Upper lobe of left lung (tissue), 6 donors: ENCODE data around the gene CNTN2. TPM values are rescaled to one million over a fixed set of nuclear protein-coding genes. Genes with fewer than 3 reads are reported as not detected.

ENCODE experiments used
- ATAC-seq, 2 donors: fragments of 200-7000 bp; cut with Tn5 transposase; one replicate each; pipeline ENCODE4 v1.9.1; 2022; ENCODE audit warnings: mild to moderate bottlenecking in 2 of 2, moderate library complexity in 2 of 2; ENCODE audit not compliant: low FRiP score in 2 of 2
- DNase-seq, 2 donors: peaks; one replicate each; pipeline ENCODE4 v3.0.0-alpha.2; 2019 to 2020
- H3K27ac ChIP-seq, 4 donors: fragments of 200-600 bp; sonication (generic); one replicate each; pipeline ENCODE4 v1.5.1; 2016 to 2019
- H3K27me3 ChIP-seq, 4 donors: fragments of 200-600 bp; sonication (generic); one replicate each; pipeline ENCODE4 v1.5.1; 2017 to 2019
- H3K36me3 ChIP-seq, 4 donors: fragments of 200-600 bp; sonication (generic); one replicate each; pipeline ENCODE4 v1.5.1; 2016 to 2019
- H3K4me1 ChIP-seq, 4 donors: fragments of 200-600 bp; sonication (generic); one replicate each; pipeline ENCODE4 v1.5.1; 2018 to 2019
- H3K4me3 ChIP-seq, 4 donors: fragments of 200-600 bp; sonication (generic); one replicate each; pipeline ENCODE4 v1.5.1; 2017 to 2019; ENCODE audit warnings: mild to moderate bottlenecking in 2 of 4, moderate library complexity in 1 of 4
- H3K9me3 ChIP-seq, 4 donors: fragments of 200-600 bp; sonication (generic); one replicate each; pipeline ENCODE4 v1.5.1; 2018 to 2019
- CTCF ChIP-seq, 6 experiments: fragments of 450-650 bp in 4 of 6; fragments of 200-600 bp in 2 of 6; sonication (generic) in 2 of 6; IDR thresholded peaks; one replicate each; pipeline ENCODE4 v1.5.1; 2016 to 2019; ENCODE audit warnings: antibody characterized with exemption in 6 of 6
- EP300 ChIP-seq, 4 donors: sonication (generic); formaldehyde crosslinking; IDR thresholded peaks; one replicate each; pipeline ENCODE4 v1.5.1; 2017; ENCODE audit warnings: antibody characterized with exemption in 4 of 4, control low read depth in 2 of 4
- POLR2A ChIP-seq, 4 donors: fragments of 450-650 bp; IDR thresholded peaks; one replicate each; pipeline ENCODE4 v1.5.1; 2016 to 2017; ENCODE audit warnings: antibody characterized with exemption in 4 of 4, mild to moderate bottlenecking in 2 of 4
- POLR2AphosphoS5 ChIP-seq, 2 donors: sonication (generic); formaldehyde crosslinking; IDR thresholded peaks; one replicate each; pipeline ENCODE4 v1.5.1; 2017; ENCODE audit warnings: antibody characterized with exemption in 2 of 2
- WGBS, 2 donors: methylation state at CpG; one replicate each; pipeline ENCODE4 v1.1.5; 2017 to 2018; 5-methylcytosine and 5-hydroxymethylcytosine counted together
- total RNA-seq, 6 donors: library from RNA; depleted of rRNA in 4 of 6; stranded (reverse); fragments of >200 nt in 4 of 6; gene quantifications; one replicate each; pipeline versions ENCODE4 v1.1.0 to v1.2.1, GENCODE V29; 2016 to 2021
- donor health status: DM: no; HTN: no; CAD: no; lungs with moderate emphysema.
- donor health status: DM: no; HTN: yes; CAD: no; lungs with severe emphysema.

CNTN2 gene
- total RNA-seq, 6 donors from 2014 or later = not detected

- WGBS, 2 donors = 30 to 33% methylated on average over 4 of the region's 4 CpGs
- Histone ChIP-seq H3K9me3 (no peaks in the 10 kb centered on the region), H3K4me3 (no peak overlapping the region), H3K27ac (no peak overlapping the region), H3K27me3 (peaks cover 0 to 23% (median 2%) of the 10 kb centered on the region in 4 donors), H3K4me1 (peaks cover 0 to 8% (median 2%) of the 10 kb centered on the region in 4 donors), H3K36me3 (no peaks in the 10 kb centered on the region)
- TF ChIP-seq CTCF (IDR thresholded peaks at IDR 0.05) (no peak), POLR2AphosphoS5 (IDR thresholded peaks at IDR 0.05) (no peak), POLR2A (IDR thresholded peaks at IDR 0.05) (no peak), EP300 (IDR thresholded peaks at IDR 0.05) (no peak)
- no peak for DNase-seq
- ATAC-seq = no peak
Observed at GRCh38 chr1:205041001-205041715, 1.9 kb upstream of the CNTN2 start.

- no peaks in the 10 kb centered on the region for H3K36me3 ChIP-seq
- no peak overlapping the region for H3K27ac ChIP-seq
- peaks cover 0 to 8% (median 2%) of the 10 kb centered on the region in 4 donors for H3K4me1 ChIP-seq
- H3K4me3 ChIP-seq = no peak overlapping the region
- ATAC-seq = no peak
- 51 to 67% methylated on average over 9 to 16 of the region's 16 CpGs for WGBS, 2 donors
- peaks cover 0 to 23% (median 2%) of the 10 kb centered on the region in 4 donors for H3K27me3 ChIP-seq
- DNase-seq = no peak
- no peak for TF ChIP-seq CTCF (IDR thresholded peaks at IDR 0.05)
- TF ChIP-seq EP300 (IDR thresholded peaks at IDR 0.05) = no peak
- no peak for TF ChIP-seq POLR2A (IDR thresholded peaks at IDR 0.05)
- TF ChIP-seq POLR2AphosphoS5 (IDR thresholded peaks at IDR 0.05) = no peak
- no peaks in the 10 kb centered on the region for H3K9me3 ChIP-seq
Observed at GRCh38 chr1:205041998-205042910, 758 bp upstream of the CNTN2 start.

GRCh38 chr1:205043866-205044265, 854 bp downstream of the CNTN2 start:
- Histone ChIP-seq H3K27me3 (peaks cover 0 to 23% (median 2%) of the 10 kb centered on the region in 4 donors), H3K9me3 (no peaks in the 10 kb centered on the region), H3K4me3 (no peak overlapping the region), H3K36me3 (no peaks in the 10 kb centered on the region), H3K4me1 (peaks cover 0 to 8% (median 2%) of the 10 kb centered on the region in 4 donors), H3K27ac (no peak overlapping the region)
- WGBS, 2 donors = 41 to 45% methylated on average over 4 of the region's 4 CpGs
- ATAC-seq (no peak), DNase-seq (no peak)
- no peak for TF ChIP-seq EP300 (IDR thresholded peaks at IDR 0.05)
- TF ChIP-seq CTCF (IDR thresholded peaks at IDR 0.05) = no peak
- TF ChIP-seq POLR2AphosphoS5 (IDR thresholded peaks at IDR 0.05) = no peak
- no peak for TF ChIP-seq POLR2A (IDR thresholded peaks at IDR 0.05)

GRCh38 chr1:205044741-205045140, 1.7 kb downstream of the CNTN2 start:
- DNase-seq = no peak

More at GRCh38 chr1:205044741-205045140, 1.7 kb downstream of the CNTN2 start:
- 9 to 21% methylated on average over 4 to 5 of the region's 5 CpGs for WGBS, 2 donors
- ATAC-seq = no peak
- H3K4me1 ChIP-seq = peaks cover 0 to 8% (median 2%) of the 10 kb centered on the region in 4 donors
- H3K27ac ChIP-seq = no peak overlapping the region
- H3K9me3 ChIP-seq = no peaks in the 10 kb centered on the region
- no peak for TF ChIP-seq CTCF (IDR thresholded peaks at IDR 0.05)
- no peak for TF ChIP-seq POLR2AphosphoS5 (IDR thresholded peaks at IDR 0.05)
- TF ChIP-seq EP300 (IDR thresholded peaks at IDR 0.05) = no peak
- no peak for TF ChIP-seq POLR2A (IDR thresholded peaks at IDR 0.05)
- H3K4me3 ChIP-seq = no peak overlapping the region
- no peaks in the 10 kb centered on the region for H3K36me3 ChIP-seq
- peaks cover 0 to 23% (median 2%) of the 10 kb centered on the region in 4 donors for H3K27me3 ChIP-seq
